ENCODE data around the gene SYTL5.

DNA sequence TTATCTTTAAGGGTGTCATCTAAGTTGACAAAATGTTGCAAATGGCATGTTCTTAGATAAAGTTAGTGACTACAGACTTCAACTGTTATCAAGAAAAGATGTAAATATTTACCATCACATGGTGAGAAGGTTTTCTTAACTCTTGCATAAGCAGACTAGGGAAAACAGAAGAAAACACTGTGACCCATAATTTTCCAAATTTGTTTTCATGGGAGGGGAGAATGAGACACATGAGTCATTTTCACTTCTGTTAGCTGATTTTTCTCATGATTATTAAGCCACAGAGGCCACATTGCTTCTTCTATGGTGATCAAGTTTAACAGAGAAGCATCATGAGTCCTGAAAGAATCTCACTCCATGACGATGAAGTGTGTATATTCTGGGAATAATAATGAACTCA, 30.2 kb upstream of the SYTL5 start:
- TF ChIP-seq MXI1 (IDR thresholded peaks at IDR 0.05; ENCODE audit: borderline replicate concordance, low read depth, low read length) (no peak), POLR2A (IDR thresholded peaks at IDR 0.05; ENCODE audit: low read depth, low read length) (no peak), CTCF (conservative IDR thresholded peaks at IDR 0.05; ENCODE audit: low read depth, low read length) (no peak), RCOR1 (IDR thresholded peaks at IDR 0.05; ENCODE audit: insufficient replicate concordance, low read length) (no peak), USF2 (IDR thresholded peaks at IDR 0.05; ENCODE audit: low read depth, low read length) (no peak), MAFK (IDR thresholded peaks at IDR 0.05; ENCODE audit: low read depth, low read length) (no peak), BHLHE40 (IDR thresholded peaks at IDR 0.05; ENCODE audit: low read depth, low read length) (no peak), CEBPB (IDR thresholded peaks at IDR 0.05; ENCODE audit: low read depth, low read length) (0 out of 2 replicates have a peak, but pooled peaks have one; percentile 34), SMC3 (IDR thresholded peaks at IDR 0.05; ENCODE audit: low read depth, low read length) (no peak), FOS (IDR thresholded peaks at IDR 0.05; ENCODE audit: low read depth, low read length) (no peak), RAD21 (IDR thresholded peaks at IDR 0.05; ENCODE audit: low read length) (no peak), RFX5 (IDR thresholded peaks at IDR 0.05; ENCODE audit: low read depth, low read length) (no peak), NFE2L2 (IDR thresholded peaks at IDR 0.05; ENCODE audit: low read depth, low read length) (no peak)
- TF ChIP-seq, protein P1, sequence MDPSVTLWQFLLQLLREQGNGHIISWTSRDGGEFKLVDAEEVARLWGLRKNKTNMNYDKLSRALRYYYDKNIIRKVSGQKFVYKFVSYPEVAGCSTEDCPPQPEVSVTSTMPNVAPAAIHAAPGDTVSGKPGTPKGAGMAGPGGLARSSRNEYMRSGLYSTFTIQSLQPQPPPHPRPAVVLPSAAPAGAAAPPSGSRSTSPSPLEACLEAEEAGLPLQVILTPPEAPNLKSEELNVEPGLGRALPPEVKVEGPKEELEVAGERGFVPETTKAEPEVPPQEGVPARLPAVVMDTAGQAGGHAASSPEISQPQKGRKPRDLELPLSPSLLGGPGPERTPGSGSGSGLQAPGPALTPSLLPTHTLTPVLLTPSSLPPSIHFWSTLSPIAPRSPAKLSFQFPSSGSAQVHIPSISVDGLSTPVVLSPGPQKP (IDR thresholded peaks at IDR 0.05; ENCODE audit: borderline replicate concordance, low read depth, low read length): no peak

Data from IMR-90 (cell line).